ENCODE measurements around the gene MYCBPAP. TPM values are rescaled to one million over a fixed set of nuclear protein-coding genes. Genes with fewer than 3 reads are reported as not detected.

Gene MYCBPAP
- total and polyA plus RNA-seq, 2 donors (not counting 3 experiments of a cell fraction or from before 2014, with no cell fraction given) = 0.40 to 0.66 TPM

DNA sequence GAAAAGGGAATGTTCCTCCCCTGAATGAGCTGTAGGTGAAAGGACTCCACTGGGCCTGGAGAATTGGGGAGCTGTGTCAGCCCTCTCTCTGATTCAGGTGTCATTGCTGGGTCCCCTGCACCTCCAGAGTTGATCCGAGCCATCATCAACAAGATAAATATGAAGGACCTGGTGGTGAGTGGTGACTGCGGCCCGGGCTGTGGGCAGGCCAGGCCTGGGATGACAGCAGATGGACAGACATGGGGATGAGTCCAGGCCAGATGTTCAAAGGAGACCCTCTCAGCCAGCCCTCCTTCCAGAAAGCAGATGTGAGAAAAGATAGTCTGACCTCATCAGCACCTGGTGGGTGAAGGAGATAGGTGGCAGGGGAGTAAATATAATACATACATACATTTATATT, 44.1 kb upstream of the MYCBPAP start:
- no peak for FAIRE-seq
- BruUV-seq (replicated peaks) = no TSS peak

More for the DNA sequence above, 44.1 kb upstream of the MYCBPAP start:
- dilution Hi-C loops (cut with MboI; ENCODE audit: extremely low pct_ligation_motif_present, low sequenced_read_pairs) (no loop called here), intact Hi-C loops (cut with micrococcal nuclease) (no loop called here)
- H3K4me3 ChIP-seq (replicated peaks in 1 of 3; ENCODE audit: insufficient read depth in 1 of 3, low read depth in 1 of 3, low read length in 3 of 3) = no peak overlapping the region
- no peak overlapping the region for H3K4me2 ChIP-seq (ENCODE audit: insufficient read depth, low read length)
- no peak for DNase-seq (ENCODE audit: low read depth, low spot score)
- no peaks in the 10 kb centered on the region for H4K20me1 ChIP-seq (replicated peaks; ENCODE audit: control insufficient read depth, extremely low read depth, insufficient read depth, low read length)
- H3K79me2 ChIP-seq (ENCODE audit: control insufficient read depth, insufficient read depth, low read length) = no peaks in the 10 kb centered on the region
- no peaks in the 10 kb centered on the region for H3K36me3 ChIP-seq (ENCODE audit: control insufficient read depth in 2 of 2, extremely low read depth in 1 of 2, insufficient read depth in 2 of 2, low read length in 2 of 2)
- H3K4me1 ChIP-seq (ENCODE audit: control insufficient read depth, extremely low read depth, insufficient read depth, low read length) = no peaks in the 10 kb centered on the region
- H3K27me3 ChIP-seq (ENCODE audit: control insufficient read depth in 2 of 2, insufficient read depth in 2 of 2, low read length in 2 of 2) = peaks cover 15 to 17% of the 10 kb centered on the region in 2 experiments
- H2AFZ ChIP-seq (ENCODE audit: low read depth, low read length) = no peak overlapping the region
- CTCF ChIA-PET = interaction anchor here (1.5 kb wide), 1 partner anchor 67 kb away, joined by 4 read pairs; the partner anchor contains the start of gene LRRC59
- H3K9me3 ChIP-seq (replicated peaks; ENCODE audit: control insufficient read depth, insufficient read depth, low read length) = no peaks in the 10 kb centered on the region
- H3K9me1 ChIP-seq (replicated peaks; ENCODE audit: control insufficient read depth, extremely low read depth, insufficient read depth, low read length) = no peaks in the 10 kb centered on the region
- no peak overlapping the region for H3K27ac ChIP-seq (ENCODE audit: insufficient read depth, low read depth, low read length)
- H3K9ac ChIP-seq (replicated peaks; ENCODE audit: extremely low read depth, insufficient read depth, low read length) = no peak overlapping the region
- POLR2A ChIA-PET = interaction anchor here (0.5 kb wide), 1 partner anchor 186 kb away, joined by 4 read pairs; no protein-coding TSS in a partner anchor
- TF ChIP-seq, protein P1, sequence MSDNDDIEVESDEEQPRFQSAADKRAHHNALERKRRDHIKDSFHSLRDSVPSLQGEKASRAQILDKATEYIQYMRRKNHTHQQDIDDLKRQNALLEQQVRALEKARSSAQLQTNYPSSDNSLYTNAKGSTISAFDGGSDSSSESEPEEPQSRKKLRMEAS (IDR thresholded peaks at IDR 0.05; ENCODE audit: insufficient read depth, insufficient read length) = no peak
- TF ChIP-seq EZH2 (IDR thresholded peaks at IDR 0.05; ENCODE audit: borderline replicate concordance, low read depth, low read length, severe bottlenecking) (no peak), JUN (IDR thresholded peaks at IDR 0.05; ENCODE audit: borderline replicate concordance, insufficient read depth, insufficient read length, low read depth) (no peak), FOS (IDR thresholded peaks at IDR 0.05; ENCODE audit: borderline replicate concordance, insufficient read depth, low read length) (no peak), MYC (IDR thresholded peaks at IDR 0.05; ENCODE audit: low read depth, low read length) (no peak), GATA2 (IDR thresholded peaks at IDR 0.05; ENCODE audit: insufficient read depth, insufficient read length, low read depth, low read length) (no peak), POLR2A (IDR thresholded peaks at IDR 0.05; ENCODE audit: low read depth, low read length) (no peak), POLR2AphosphoS5 (IDR thresholded peaks at IDR 0.05; ENCODE audit: insufficient read depth, low read depth, low read length) (no peak)
- TF ChIP-seq, protein P2, sequence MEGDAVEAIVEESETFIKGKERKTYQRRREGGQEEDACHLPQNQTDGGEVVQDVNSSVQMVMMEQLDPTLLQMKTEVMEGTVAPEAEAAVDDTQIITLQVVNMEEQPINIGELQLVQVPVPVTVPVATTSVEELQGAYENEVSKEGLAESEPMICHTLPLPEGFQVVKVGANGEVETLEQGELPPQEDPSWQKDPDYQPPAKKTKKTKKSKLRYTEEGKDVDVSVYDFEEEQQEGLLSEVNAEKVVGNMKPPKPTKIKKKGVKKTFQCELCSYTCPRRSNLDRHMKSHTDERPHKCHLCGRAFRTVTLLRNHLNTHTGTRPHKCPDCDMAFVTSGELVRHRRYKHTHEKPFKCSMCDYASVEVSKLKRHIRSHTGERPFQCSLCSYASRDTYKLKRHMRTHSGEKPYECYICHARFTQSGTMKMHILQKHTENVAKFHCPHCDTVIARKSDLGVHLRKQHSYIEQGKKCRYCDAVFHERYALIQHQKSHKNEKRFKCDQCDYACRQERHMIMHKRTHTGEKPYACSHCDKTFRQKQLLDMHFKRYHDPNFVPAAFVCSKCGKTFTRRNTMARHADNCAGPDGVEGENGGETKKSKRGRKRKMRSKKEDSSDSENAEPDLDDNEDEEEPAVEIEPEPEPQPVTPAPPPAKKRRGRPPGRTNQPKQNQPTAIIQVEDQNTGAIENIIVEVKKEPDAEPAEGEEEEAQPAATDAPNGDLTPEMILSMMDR (IDR thresholded peaks at IDR 0.05; ENCODE audit: extremely low read depth in 1 of 2, insufficient read depth in 1 of 2, low read depth in 1 of 2, low read length in 2 of 2) = no peak

All from endothelial cell of umbilical vein (primary cell).